Bronchial epithelial cell (primary cell): ENCODE data around the gene PLAAT4. TPM values are rescaled to one million over a fixed set of nuclear protein-coding genes. Genes with fewer than 3 reads are reported as not detected.

ENCODE experiments used
- DNase-seq: peaks from one replicate; pipeline ENCODE4 v3.0.0-alpha.2; 2010; ENCODE audit warnings: low read depth
- FAIRE-seq: peaks from 2 replicates; lab custom pipeline; 2011; peaks lifted over from hg19 to GRCh38; lab: Jason Lieb, UNC
- H3K27me3 ChIP-seq: 2 replicates; pipeline ENCODE4 v1.5.1; 2011; ENCODE audit warnings: low read length; ENCODE audit not compliant: control insufficient read depth, insufficient read depth
- H3K36me3 ChIP-seq: 2 replicates; pipeline ENCODE4 v1.5.1; 2011; ENCODE audit warnings: low read length; ENCODE audit not compliant: control insufficient read depth, insufficient read depth
- H3K4me3 ChIP-seq: 2 replicates; pipeline ENCODE4 v1.5.1; 2011; ENCODE audit warnings: mild to moderate bottlenecking, low read depth, low read length, control low read depth
- total RNA-seq: library from RNA; depleted of rRNA; stranded (reverse); fragments of >200 nt; gene quantifications from 2 replicates; pipeline ENCODE4 v1.2.1, GENCODE V29; 2014
- TF ChIP-seq, protein P1 (sequence below): IDR thresholded peaks from 2 replicates; pipeline ENCODE4 v1.5.1; 2011; ENCODE audit warnings: mild to moderate bottlenecking, moderate library complexity, low read length, control low read depth, inconsistent platforms; ENCODE audit not compliant: insufficient read depth, severe bottlenecking

Gene PLAAT4
- total RNA-seq, 1 donor from 2014 or later = 0.79 TPM

DNA sequence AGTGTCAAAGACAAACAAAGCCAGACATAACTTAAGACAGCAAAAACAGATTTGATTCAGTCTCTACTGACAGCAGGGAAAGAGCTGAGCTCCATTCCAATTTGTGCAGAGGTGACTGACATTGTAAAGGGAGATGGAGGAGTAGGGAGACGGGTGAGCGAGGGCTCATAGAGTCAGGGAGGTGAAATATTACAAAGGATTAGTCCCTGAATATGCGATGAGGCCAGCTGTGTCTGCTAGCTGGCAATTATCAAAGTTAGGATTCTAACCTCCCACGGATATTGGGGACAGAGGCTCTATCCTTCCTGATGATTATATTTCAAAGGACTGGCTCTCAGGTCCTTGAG, 18.2 kb downstream of the PLAAT4 start:
- DNase-seq = no peak

DNA sequence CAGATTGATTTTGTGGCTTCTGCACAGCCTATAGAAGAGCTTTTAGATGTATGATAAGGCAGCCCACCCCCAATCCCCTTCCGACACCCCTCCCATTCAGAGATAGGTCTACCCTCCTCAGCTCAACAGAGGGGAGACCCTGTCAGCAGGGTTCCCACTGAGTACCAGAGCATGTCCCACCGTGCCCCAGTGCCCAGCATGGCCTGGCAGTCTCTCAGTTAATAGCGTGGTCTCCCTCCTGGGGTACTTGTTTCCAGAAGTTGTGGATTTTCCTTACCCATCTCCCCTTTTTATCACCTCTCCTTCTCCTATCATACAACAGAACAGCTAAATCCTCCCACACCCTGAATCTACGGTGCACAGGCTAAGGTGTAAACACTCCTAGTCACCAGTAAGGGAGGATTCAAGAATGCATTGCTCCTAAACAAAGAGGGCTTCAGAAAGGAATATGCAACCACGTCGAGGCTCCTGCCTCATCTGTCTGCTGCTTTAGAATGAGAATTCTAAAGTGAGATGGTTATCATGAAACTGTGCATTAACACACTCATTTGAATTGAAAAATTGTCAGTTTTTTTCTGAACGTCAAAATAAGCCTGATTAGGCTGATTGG, 19.9 kb downstream of the PLAAT4 start:
- H3K36me3 ChIP-seq = no peaks in the 10 kb centered on the region
- DNase-seq (no peak), FAIRE-seq (no peak)
- H3K27me3 ChIP-seq = no peaks in the 10 kb centered on the region
- H3K4me3 ChIP-seq = no peak overlapping the region
- TF ChIP-seq, protein P1, sequence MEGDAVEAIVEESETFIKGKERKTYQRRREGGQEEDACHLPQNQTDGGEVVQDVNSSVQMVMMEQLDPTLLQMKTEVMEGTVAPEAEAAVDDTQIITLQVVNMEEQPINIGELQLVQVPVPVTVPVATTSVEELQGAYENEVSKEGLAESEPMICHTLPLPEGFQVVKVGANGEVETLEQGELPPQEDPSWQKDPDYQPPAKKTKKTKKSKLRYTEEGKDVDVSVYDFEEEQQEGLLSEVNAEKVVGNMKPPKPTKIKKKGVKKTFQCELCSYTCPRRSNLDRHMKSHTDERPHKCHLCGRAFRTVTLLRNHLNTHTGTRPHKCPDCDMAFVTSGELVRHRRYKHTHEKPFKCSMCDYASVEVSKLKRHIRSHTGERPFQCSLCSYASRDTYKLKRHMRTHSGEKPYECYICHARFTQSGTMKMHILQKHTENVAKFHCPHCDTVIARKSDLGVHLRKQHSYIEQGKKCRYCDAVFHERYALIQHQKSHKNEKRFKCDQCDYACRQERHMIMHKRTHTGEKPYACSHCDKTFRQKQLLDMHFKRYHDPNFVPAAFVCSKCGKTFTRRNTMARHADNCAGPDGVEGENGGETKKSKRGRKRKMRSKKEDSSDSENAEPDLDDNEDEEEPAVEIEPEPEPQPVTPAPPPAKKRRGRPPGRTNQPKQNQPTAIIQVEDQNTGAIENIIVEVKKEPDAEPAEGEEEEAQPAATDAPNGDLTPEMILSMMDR = no peak

More for the DNA sequence above, 18.2 kb downstream of the PLAAT4 start:
- H3K36me3 ChIP-seq = no peaks in the 10 kb centered on the region
- H3K27me3 ChIP-seq = no peaks in the 10 kb centered on the region
- no peak for FAIRE-seq
- TF ChIP-seq, protein P1 = no peak
- no peak overlapping the region for H3K4me3 ChIP-seq

GRCh38 chr11:63557570-63557969, 21.0 kb downstream of the PLAAT4 start:
- FAIRE-seq (no peak), DNase-seq (no peak)
- TF ChIP-seq, protein P1 = no peak
- Histone ChIP-seq H3K4me3 (no peak overlapping the region), H3K27me3 (no peaks in the 10 kb centered on the region), H3K36me3 (no peaks in the 10 kb centered on the region)

DNA sequence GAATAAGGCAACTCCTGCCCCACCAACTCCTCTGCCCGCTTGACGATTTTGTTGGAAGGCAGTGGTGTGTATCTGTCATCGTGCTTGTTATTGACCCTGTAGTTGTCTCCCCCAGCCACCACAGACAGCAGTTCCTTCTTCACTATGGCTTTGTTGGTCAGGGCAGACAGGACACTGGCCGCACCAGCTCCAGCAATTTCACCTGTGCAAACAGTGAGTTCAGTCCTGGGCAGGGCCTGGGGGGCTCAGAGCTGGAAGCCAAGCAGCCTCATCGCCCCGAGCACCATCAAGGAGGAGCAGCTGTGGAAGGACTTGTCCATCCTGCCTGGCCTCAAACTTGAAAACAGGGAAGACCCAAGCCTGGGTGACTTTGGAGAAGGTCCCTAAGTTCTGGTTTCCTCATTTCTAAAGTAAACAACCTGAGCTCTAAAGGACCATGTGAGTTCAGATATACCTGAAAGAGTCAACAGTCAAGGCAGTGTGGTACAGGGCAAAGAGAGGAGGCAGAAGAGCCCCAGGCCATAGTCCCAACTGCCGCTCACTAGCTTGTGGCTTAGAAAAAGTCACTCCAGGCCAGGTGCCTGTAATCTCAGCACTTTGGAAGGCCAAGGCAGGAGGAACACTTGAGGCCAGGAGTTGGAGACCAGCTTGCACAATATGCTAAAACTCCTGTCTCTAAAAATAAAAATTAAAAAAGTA, 22.0 kb downstream of the PLAAT4 start:
- FAIRE-seq = no peak
- Histone ChIP-seq H3K27me3 (no peaks in the 10 kb centered on the region), H3K36me3 (no peaks in the 10 kb centered on the region), H3K4me3 (no peak overlapping the region)
- TF ChIP-seq, protein P1 = no peak
- DNase-seq = no peak

DNA sequence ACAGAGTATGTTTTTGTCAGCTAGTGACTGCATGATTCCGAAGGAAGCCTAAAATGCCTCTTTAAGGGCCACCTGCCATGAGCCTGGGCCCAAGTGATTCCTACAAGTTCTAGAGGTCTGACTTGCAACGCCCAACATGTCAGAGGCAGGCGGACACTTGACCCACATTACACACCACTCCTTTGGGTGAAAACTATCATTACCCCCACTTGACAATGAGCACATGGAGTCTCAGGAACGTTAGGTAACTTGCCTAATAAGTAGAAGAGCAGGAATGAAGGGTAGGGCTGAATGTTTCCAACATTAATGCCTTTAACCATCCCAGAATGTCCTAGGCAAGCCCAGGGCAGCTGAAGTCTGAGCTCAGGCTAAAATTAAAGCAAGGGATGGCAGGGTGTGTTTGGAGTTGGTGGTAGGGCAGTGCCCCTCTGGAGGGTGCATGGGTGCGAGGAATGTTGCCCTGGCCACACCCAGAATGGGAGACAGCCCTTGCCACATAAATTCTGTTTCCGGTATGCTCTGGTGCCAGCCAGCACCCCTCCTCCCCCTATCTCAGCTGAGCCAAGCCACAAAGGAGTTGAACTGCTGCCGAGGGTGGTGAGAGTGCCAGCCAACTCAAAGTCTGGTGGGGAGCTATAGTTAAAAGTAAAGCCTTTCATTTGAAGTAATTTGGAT, 24.0 kb downstream of the PLAAT4 start:
- Histone ChIP-seq H3K36me3 (no peaks in the 10 kb centered on the region), H3K4me3 (no peak overlapping the region), H3K27me3 (no peaks in the 10 kb centered on the region)
- TF ChIP-seq, protein P1 = no peak
- FAIRE-seq = no peak
- DNase-seq = peak; percentile 47
